SK-N-SH (cell line): ENCODE data around the gene TRIM27. TPM values are rescaled to one million over a fixed set of nuclear protein-coding genes. Genes with fewer than 3 reads are reported as not detected.
"Not testable (repeated sequence)": the region's sequence is repeated elsewhere in the genome, so short reads cannot be mapped to it uniquely, and the experiment has no call there.

Experiments used
- CTCF ChIA-PET: fragments of 300-600, 350-600 bp; formaldehyde crosslinking; extraction: SDS; loops from one replicate; lab custom pipeline; 2021; lab: Yijun Ruan, JAX
- POLR2A ChIA-PET: fragments of 350-600 bp; sonication (Branson Sonifier 250); formaldehyde crosslinking; extraction: SDS; loops from one replicate; lab custom pipeline; 2020; ENCODE audit warnings: antibody characterized with exemption, inconsistent platforms; lab: Yijun Ruan, JAX
- DNase-seq: peaks from one replicate; pipeline ENCODE4 v3.0.0; 2012
- H2AFZ ChIP-seq: fragments of 200-600 bp; sonication (generic); 2 replicates; pipeline ENCODE4 v1.8.1; 2016; ENCODE audit warnings: antibody characterized with exemption, mild to moderate bottlenecking, low read depth
- H3F3A ChIP-seq: fragments of 200-600 bp; sonication (generic); replicated peaks from 2 replicates; pipeline ENCODE3; 2016; ENCODE audit warnings: antibody characterized with exemption, mild to moderate bottlenecking; ENCODE audit not compliant: insufficient read depth
- H3K27ac ChIP-seq, 2 experiments: fragments of 200-500 bp in 1 of 2; fragments of 200-600 bp in 1 of 2; sonication (Bioruptor generic) in 1 of 2; sonication (generic), shearing (Covaris generic) in 1 of 2; 2 replicates each; pipeline versions ENCODE4 v1.5.1 to v1.6.1; 2014 to 2016; ENCODE audit warnings: low read depth in 2 of 2, inconsistent platforms in 1 of 2, low read length in 1 of 2, mild to moderate bottlenecking in 1 of 2, mixed read lengths in 1 of 2
- H3K27me3 ChIP-seq: fragments of 200-600 bp; sonication (generic), shearing (Covaris generic); 2 replicates; pipeline ENCODE4 v1.6.1; 2016; ENCODE audit warnings: mixed run types; ENCODE audit not compliant: insufficient read depth
- H3K36me3 ChIP-seq, 2 experiments: fragments of 200-500 bp in 1 of 2; fragments of 200-600 bp in 1 of 2; sonication (Bioruptor generic) in 1 of 2; sonication (generic) in 1 of 2; replicated peaks in 1 of 2; 2 replicates each; pipeline versions ENCODE3 to v1.5.1; 2014 to 2016; ENCODE audit warnings: low read length in 1 of 2, mild to moderate bottlenecking in 1 of 2; ENCODE audit not compliant: insufficient read depth in 2 of 2, control insufficient read depth in 1 of 2
- H3K4me1 ChIP-seq, 2 experiments: fragments of 200-500 bp in 1 of 2; fragments of 200-600 bp in 1 of 2; sonication (Bioruptor generic) in 1 of 2; sonication (generic), shearing (Covaris generic) in 1 of 2; 2 replicates each; pipeline versions ENCODE4 v1.5.1 to v1.6.1; 2014 to 2016; ENCODE audit warnings: low read depth in 1 of 2, low read length in 1 of 2, mixed run types in 1 of 2; ENCODE audit not compliant: insufficient read depth in 2 of 2, control insufficient read depth in 1 of 2
- H3K4me2 ChIP-seq: fragments of 200-600 bp; sonication (generic), shearing (Covaris generic); 2 replicates; pipeline ENCODE4 v1.6.1; 2017; ENCODE audit warnings: mixed run types
- H3K4me3 ChIP-seq, 2 experiments: fragments of 200-500 bp in 1 of 2; fragments of 200-600 bp in 1 of 2; sonication (Bioruptor generic) in 1 of 2; sonication (generic), shearing (Covaris generic) in 1 of 2; 2 replicates each; pipeline versions ENCODE4 v1.5.1 to v1.8.1; 2014 to 2016; ENCODE audit warnings: low read depth in 2 of 2, inconsistent platforms in 1 of 2, low read length in 1 of 2, mild to moderate bottlenecking in 1 of 2, mixed read lengths in 1 of 2, moderate library complexity in 1 of 2
- H3K79me2 ChIP-seq: fragments of 200-600 bp; sonication (generic); 2 replicates; pipeline ENCODE4 v1.8.1; 2017; ENCODE audit warnings: mild to moderate bottlenecking; ENCODE audit not compliant: insufficient read depth
- H3K9ac ChIP-seq: fragments of 200-600 bp; sonication (generic); 2 replicates; pipeline ENCODE4 v1.6.1; 2017; ENCODE audit warnings: mixed run types
- H3K9me2 ChIP-seq: fragments of 200-600 bp; sonication (generic); 2 replicates; pipeline ENCODE4 v1.6.1; 2017; ENCODE audit warnings: mixed run types
- H3K9me3 ChIP-seq: fragments of 200-600 bp; sonication (generic); 2 replicates; pipeline ENCODE4 v1.6.1; 2017; ENCODE audit warnings: mixed run types, mild to moderate bottlenecking, moderate library complexity
- H4K20me1 ChIP-seq: fragments of 200-600 bp; sonication (generic); 2 replicates; pipeline ENCODE4 v1.6.1; 2017; ENCODE audit warnings: mild to moderate bottlenecking, mixed run types; ENCODE audit not compliant: insufficient read depth
- ELF1 ChIP-seq: IDR thresholded peaks from 2 replicates; pipeline ENCODE4 v1.4.0; 2012
- FOSL2 ChIP-seq: IDR thresholded peaks from 2 replicates; pipeline ENCODE4 v1.4.0; 2012; ENCODE audit warnings: low read depth, mild to moderate bottlenecking, moderate library complexity, borderline replicate concordance
- NRF1 ChIP-seq: IDR thresholded peaks from 2 replicates; pipeline ENCODE4 v1.6.1; 2012; ENCODE audit warnings: low read depth, mild to moderate bottlenecking, low read length
- POLR2AphosphoS5 ChIP-seq: IDR thresholded peaks from 2 replicates; pipeline ENCODE4 v1.6.1; 2012; ENCODE audit warnings: low read depth, low read length
- RFX5 ChIP-seq: IDR thresholded peaks from 2 replicates; pipeline ENCODE4 v1.6.1; 2012; ENCODE audit warnings: mild to moderate bottlenecking, improper control_type of control experiment, low read length
- SIN3A ChIP-seq: IDR thresholded peaks from 2 replicates; pipeline ENCODE4 v1.6.1; 2012; ENCODE audit warnings: low read depth, mild to moderate bottlenecking, low read length, moderate library complexity, borderline replicate concordance
- SMC3 ChIP-seq: IDR thresholded peaks from 2 replicates; pipeline ENCODE4 v1.6.1; 2012; ENCODE audit warnings: low read depth, low read length, improper control_type of control experiment
- TEAD4 ChIP-seq: IDR thresholded peaks from 2 replicates; pipeline ENCODE4 v1.4.0; 2012; ENCODE audit warnings: mild to moderate bottlenecking, borderline replicate concordance; ENCODE audit not compliant: insufficient read depth
- WGBS: methylation state at CpG from one replicate; pipeline ENCODE4 v1.1.6; 2017; ENCODE audit warnings: low lambda C conversion rate; 5-methylcytosine and 5-hydroxymethylcytosine counted together
- polyA plus RNA-seq, 3 experiments: library from polyadenylated mRNA; depleted of rRNA; stranded (reverse); fragments of >200 nt; gene quantifications; 2 replicates each; pipeline ENCODE4 v1.2.3, GENCODE V29; 2012
- TF ChIP-seq, protein P1 (sequence below): IDR thresholded peaks from 2 replicates; pipeline ENCODE4; 2012
- TF ChIP-seq, protein P2 (sequence below): fragments of 200-600 bp; sonication (generic); IDR thresholded peaks from 2 replicates; pipeline ENCODE4 v1.6.1; 2017; ENCODE audit warnings: antibody characterized with exemption, mild to moderate bottlenecking, moderate library complexity
- TF ChIP-seq, protein P3 (sequence below): IDR thresholded peaks from 2 replicates; pipeline ENCODE4 v1.6.1; 2012; ENCODE audit warnings: mild to moderate bottlenecking, low read depth, low read length, moderate library complexity

TRIM27 gene
- polyA plus RNA-seq, 1 of the 3 experiments (the other 2 are of a cell fraction) = 43.8 TPM

DNA sequence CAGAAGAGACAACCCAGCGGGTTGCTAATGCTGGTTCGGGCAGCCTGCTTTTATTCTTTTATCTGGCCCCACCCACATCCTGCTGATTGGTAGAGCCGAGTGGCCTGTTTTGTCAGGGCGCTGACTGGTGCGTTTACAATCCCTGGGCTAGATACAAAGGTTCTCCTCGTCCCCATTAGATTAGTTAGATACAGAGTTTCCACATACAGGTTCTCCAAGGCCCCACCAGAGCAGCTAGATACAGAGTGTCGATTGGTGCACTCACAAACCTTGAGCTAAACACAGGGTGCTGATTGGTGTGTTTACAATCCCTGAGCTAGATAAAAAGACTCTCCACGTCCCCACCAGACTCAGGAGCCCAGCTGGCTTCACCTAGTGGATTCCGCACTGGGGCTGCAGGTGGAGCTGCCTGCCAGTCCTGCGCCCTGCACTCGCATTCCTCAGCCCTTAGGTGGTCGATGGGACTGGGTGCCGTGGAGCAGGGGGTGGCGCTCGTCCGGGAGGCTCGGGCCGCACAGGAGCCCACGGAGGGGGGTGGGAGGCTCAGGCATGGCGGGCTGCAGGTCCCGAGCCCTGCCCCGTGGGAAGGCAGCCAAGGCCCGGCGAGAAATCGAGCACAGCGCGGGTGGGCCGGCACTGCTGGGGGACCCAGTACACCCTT is 51.5 kb downstream of the TRIM27 start:
- H2AFZ ChIP-seq, H3K4me3 ChIP-seq, H3K36me3 ChIP-seq, H3K9me3 ChIP-seq, H3K9me2 ChIP-seq, H4K20me1 ChIP-seq, H3K4me1 ChIP-seq, POLR2A ChIA-PET, DNase-seq, H3K4me2 ChIP-seq, H3K27me3 ChIP-seq, CTCF ChIA-PET, H3F3A ChIP-seq, H3K79me2 ChIP-seq, H3K9ac ChIP-seq, H3K27ac ChIP-seq: not testable (repeated sequence)
- 69% methylated on average over 11 of the region's 28 CpGs for WGBS

DNA sequence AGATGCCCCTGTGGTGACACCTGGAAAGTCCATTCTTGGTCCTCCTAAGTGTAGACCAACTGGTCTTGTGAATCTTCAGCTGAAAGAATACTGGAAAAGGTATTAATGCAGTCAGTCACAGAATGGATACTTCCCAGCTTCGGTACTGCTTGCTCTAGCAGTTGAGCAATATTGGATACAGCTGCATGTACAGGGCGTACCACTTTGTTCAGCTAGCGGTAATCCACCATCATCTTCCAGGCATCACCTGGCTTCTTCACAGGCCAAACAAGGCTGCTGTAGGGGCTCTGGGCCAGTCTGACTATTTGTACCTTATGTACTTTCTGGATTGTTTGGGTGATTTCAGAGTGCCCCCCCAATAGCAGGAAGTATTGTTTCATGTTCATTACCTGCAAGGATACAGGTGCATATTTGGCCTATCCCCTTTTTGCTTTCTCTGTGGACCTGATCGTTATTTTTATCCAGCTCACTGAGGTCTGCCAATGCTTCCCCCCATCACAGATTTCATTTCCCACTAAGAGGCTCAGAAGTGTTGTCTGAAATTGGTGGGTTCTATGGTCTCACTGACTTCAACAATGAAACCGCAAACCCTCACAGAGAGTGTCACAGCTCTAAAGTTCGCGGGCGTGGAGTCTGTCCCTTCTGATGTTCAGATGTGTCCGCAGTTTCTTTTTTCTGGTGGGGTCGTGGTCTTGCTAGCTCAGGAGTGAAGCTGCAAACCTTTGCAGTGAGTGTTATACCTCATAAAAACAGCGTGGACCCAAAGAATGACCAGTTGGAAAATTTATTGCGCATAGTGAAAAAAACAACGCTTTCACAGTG is 52.2 kb downstream of the TRIM27 start:
- Histone ChIP-seq H2AFZ (no peak overlapping the region), H3K9me3 (no peaks in the 10 kb centered on the region), H3K4me1 (peaks cover 0 to 5% of the 10 kb centered on the region in 2 experiments; a peak in 1 of 4 replicates), H4K20me1 (no peaks in the 10 kb centered on the region), H3F3A (peaks cover 6% of the 10 kb centered on the region), H3K9me2 (no peaks in the 10 kb centered on the region), H3K4me3 (no peak overlapping the region), H3K9ac (no peak overlapping the region), H3K79me2 (no peaks in the 10 kb centered on the region), H3K36me3 (no peaks in the 10 kb centered on the region), H3K4me2 (no peak overlapping the region), H3K27ac (no peak overlapping the region), H3K27me3 (no peaks in the 10 kb centered on the region; the same call in 1 of the 2 replicates)
- WGBS = 87% methylated on average over 9 of the region's 13 CpGs
- POLR2A ChIA-PET = no interaction called here
- CTCF ChIA-PET = no interaction called here
- TF ChIP-seq NRF1 (no peak), ELF1 (no peak), SIN3A (no peak), FOSL2 (no peak), POLR2AphosphoS5 (no peak), SMC3 (no peak), RFX5 (no peak), TEAD4 (no peak)
- TF ChIP-seq, protein P1, sequence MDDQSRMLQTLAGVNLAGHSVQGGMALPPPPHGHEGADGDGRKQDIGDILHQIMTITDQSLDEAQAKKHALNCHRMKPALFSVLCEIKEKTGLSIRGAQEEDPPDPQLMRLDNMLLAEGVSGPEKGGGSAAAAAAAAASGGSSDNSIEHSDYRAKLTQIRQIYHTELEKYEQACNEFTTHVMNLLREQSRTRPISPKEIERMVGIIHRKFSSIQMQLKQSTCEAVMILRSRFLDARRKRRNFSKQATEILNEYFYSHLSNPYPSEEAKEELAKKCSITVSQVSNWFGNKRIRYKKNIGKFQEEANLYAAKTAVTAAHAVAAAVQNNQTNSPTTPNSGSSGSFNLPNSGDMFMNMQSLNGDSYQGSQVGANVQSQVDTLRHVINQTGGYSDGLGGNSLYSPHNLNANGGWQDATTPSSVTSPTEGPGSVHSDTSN = no peak
- TF ChIP-seq, protein P2, sequence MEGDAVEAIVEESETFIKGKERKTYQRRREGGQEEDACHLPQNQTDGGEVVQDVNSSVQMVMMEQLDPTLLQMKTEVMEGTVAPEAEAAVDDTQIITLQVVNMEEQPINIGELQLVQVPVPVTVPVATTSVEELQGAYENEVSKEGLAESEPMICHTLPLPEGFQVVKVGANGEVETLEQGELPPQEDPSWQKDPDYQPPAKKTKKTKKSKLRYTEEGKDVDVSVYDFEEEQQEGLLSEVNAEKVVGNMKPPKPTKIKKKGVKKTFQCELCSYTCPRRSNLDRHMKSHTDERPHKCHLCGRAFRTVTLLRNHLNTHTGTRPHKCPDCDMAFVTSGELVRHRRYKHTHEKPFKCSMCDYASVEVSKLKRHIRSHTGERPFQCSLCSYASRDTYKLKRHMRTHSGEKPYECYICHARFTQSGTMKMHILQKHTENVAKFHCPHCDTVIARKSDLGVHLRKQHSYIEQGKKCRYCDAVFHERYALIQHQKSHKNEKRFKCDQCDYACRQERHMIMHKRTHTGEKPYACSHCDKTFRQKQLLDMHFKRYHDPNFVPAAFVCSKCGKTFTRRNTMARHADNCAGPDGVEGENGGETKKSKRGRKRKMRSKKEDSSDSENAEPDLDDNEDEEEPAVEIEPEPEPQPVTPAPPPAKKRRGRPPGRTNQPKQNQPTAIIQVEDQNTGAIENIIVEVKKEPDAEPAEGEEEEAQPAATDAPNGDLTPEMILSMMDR = no peak
- TF ChIP-seq, protein P3, sequence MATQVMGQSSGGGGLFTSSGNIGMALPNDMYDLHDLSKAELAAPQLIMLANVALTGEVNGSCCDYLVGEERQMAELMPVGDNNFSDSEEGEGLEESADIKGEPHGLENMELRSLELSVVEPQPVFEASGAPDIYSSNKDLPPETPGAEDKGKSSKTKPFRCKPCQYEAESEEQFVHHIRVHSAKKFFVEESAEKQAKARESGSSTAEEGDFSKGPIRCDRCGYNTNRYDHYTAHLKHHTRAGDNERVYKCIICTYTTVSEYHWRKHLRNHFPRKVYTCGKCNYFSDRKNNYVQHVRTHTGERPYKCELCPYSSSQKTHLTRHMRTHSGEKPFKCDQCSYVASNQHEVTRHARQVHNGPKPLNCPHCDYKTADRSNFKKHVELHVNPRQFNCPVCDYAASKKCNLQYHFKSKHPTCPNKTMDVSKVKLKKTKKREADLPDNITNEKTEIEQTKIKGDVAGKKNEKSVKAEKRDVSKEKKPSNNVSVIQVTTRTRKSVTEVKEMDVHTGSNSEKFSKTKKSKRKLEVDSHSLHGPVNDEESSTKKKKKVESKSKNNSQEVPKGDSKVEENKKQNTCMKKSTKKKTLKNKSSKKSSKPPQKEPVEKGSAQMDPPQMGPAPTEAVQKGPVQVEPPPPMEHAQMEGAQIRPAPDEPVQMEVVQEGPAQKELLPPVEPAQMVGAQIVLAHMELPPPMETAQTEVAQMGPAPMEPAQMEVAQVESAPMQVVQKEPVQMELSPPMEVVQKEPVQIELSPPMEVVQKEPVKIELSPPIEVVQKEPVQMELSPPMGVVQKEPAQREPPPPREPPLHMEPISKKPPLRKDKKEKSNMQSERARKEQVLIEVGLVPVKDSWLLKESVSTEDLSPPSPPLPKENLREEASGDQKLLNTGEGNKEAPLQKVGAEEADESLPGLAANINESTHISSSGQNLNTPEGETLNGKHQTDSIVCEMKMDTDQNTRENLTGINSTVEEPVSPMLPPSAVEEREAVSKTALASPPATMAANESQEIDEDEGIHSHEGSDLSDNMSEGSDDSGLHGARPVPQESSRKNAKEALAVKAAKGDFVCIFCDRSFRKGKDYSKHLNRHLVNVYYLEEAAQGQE = no peak
- no peak for DNase-seq
